HG03457 (cell line): Measurements from ENCODE around the gene CCT4.
"Not testable (repeated sequence)": the region's sequence is repeated elsewhere in the genome, so short reads cannot be mapped to it uniquely, and the experiment has no call there.

Source experiments
- ATAC-seq: cut with Tn5 transposase; IDR thresholded peaks from one replicate; pipeline ENCODE4 v1.9.1; 2021; ENCODE audit warnings: moderate number of reproducible peaks; ENCODE audit not compliant: unreplicated experiment

Gene CCT4

GRCh38 chr2:61879351-61879750 lies 9.1 kb downstream of the CCT4 start:
- not testable (repeated sequence) for ATAC-seq

- ATAC-seq, result no peak
Measured at GRCh38 chr2:61878761-61879160, 9.7 kb downstream of the CCT4 start.

GRCh38 chr2:61877571-61878245 lies 10.7 kb downstream of the CCT4 start:
- no peak for ATAC-seq

GRCh38 chr2:61876400-61876799 lies 12.1 kb downstream of the CCT4 start:
- ATAC-seq, result no peak

GRCh38 chr2:61866482-61867089 lies 21.9 kb downstream of the CCT4 start:
- not testable (repeated sequence) for ATAC-seq

- ATAC-seq, result no peak
Measured at GRCh38 chr2:61862085-61862484, 26.4 kb downstream of the CCT4 start.

- no peak for ATAC-seq
Measured at GRCh38 chr2:61857224-61857623, 31.2 kb downstream of the CCT4 start.

- ATAC-seq, result no peak
Measured at GRCh38 chr2:61855318-61855613, 33.2 kb downstream of the CCT4 start.

- ATAC-seq, result peak; percentile 87
Measured at GRCh38 chr2:61854564-61855317, 33.7 kb downstream of the CCT4 start.

- peak; percentile 51 for ATAC-seq
Measured at GRCh38 chr2:61853847-61854563, 34.5 kb downstream of the CCT4 start, which contains the start of gene FAM161A. TSS of gene FAM161A (minus strand) at chr2:61854060. CDS start at chr2:61854041, 19 bp downstream.

- ATAC-seq, result peak; percentile 40
Measured at GRCh38 chr2:61853086-61853846, 35.2 kb downstream of the CCT4 start.

GRCh38 chr2:61851270-61851669 lies 37.2 kb downstream of the CCT4 start:
- ATAC-seq, result not testable (repeated sequence)

- ATAC-seq, result no peak
Measured at GRCh38 chr2:61845320-61845719, 43.1 kb downstream of the CCT4 start.

- no peak for ATAC-seq
Measured at GRCh38 chr2:61841286-61841685, 47.2 kb downstream of the CCT4 start.

- no peak for ATAC-seq
Measured at GRCh38 chr2:61834893-61835292, 53.6 kb downstream of the CCT4 start.

- ATAC-seq, result no peak
Measured at GRCh38 chr2:61833971-61834370, 54.5 kb downstream of the CCT4 start.

GRCh38 chr2:61832183-61832841 lies 56.1 kb downstream of the CCT4 start:
- ATAC-seq, result no peak

- no peak for ATAC-seq
Measured at GRCh38 chr2:61822255-61822654, 66.2 kb downstream of the CCT4 start.
